Astrocyte (in vitro differentiated cells and primary cell): ENCODE results near the gene SLC26A2. TPM values are rescaled to one million over a fixed set of nuclear protein-coding genes. Genes with fewer than 3 reads are reported as not detected.

ENCODE experiments used
- DNase-seq: peaks from one replicate; pipeline ENCODE4 v3.0.0-alpha.2; 2010; ENCODE audit warnings: low read depth
- FAIRE-seq: peaks from 2 replicates; lab custom pipeline; 2011; peaks lifted over from hg19 to GRCh38; lab: Jason Lieb, UNC
- H2AFZ ChIP-seq: 2 replicates; pipeline ENCODE4 v1.6.0; 2012; ENCODE audit warnings: low read depth, low read length, inconsistent platforms
- H3K27ac ChIP-seq: 2 replicates; pipeline ENCODE4 v1.5.1; 2011; ENCODE audit warnings: low read depth, low read length, inconsistent platforms
- H3K27me3 ChIP-seq: 2 replicates; pipeline ENCODE4 v1.6.0; 2011; ENCODE audit warnings: low read length, inconsistent platforms; ENCODE audit not compliant: insufficient read depth
- H3K36me3 ChIP-seq: 2 replicates; pipeline ENCODE4 v1.5.1; 2011; ENCODE audit warnings: low read length, inconsistent platforms; ENCODE audit not compliant: insufficient read depth
- H3K4me1 ChIP-seq: 2 replicates; pipeline ENCODE4 v1.5.1; 2011; ENCODE audit warnings: low read length, inconsistent platforms; ENCODE audit not compliant: insufficient read depth
- H3K4me2 ChIP-seq: 2 replicates; pipeline ENCODE4 v1.6.0; 2012; ENCODE audit warnings: low read length, inconsistent platforms
- H3K4me3 ChIP-seq: 2 replicates; pipeline ENCODE4 v1.5.1; 2011; ENCODE audit warnings: low read depth, mild to moderate bottlenecking, low read length, inconsistent platforms; ENCODE audit not compliant: insufficient read depth
- H3K79me2 ChIP-seq: 2 replicates; pipeline ENCODE4 v1.6.0; 2012; ENCODE audit warnings: mild to moderate bottlenecking, low read length, inconsistent platforms; ENCODE audit not compliant: insufficient read depth
- H3K9ac ChIP-seq: 2 replicates; pipeline ENCODE4 v1.6.0; 2012; ENCODE audit warnings: mild to moderate bottlenecking, low read length, inconsistent platforms
- H3K9me3 ChIP-seq: 2 replicates; pipeline ENCODE4 v1.5.1; 2012; ENCODE audit warnings: low read depth, mild to moderate bottlenecking, low read length, inconsistent platforms; ENCODE audit not compliant: insufficient read depth
- H4K20me1 ChIP-seq: 2 replicates; pipeline ENCODE4 v1.6.0; 2012; ENCODE audit warnings: low read length, inconsistent platforms; ENCODE audit not compliant: insufficient read depth
- H3K27ac Mint-ChIP-seq: one replicate; pipeline ENCODE4 v1.8.0; 2021; ENCODE audit warnings: mild to moderate bottlenecking, mixed read lengths; ENCODE audit not compliant: unreplicated experiment
- H3K27me3 Mint-ChIP-seq: one replicate; pipeline ENCODE4 v1.8.0; 2021; ENCODE audit warnings: low read depth, mixed read lengths; ENCODE audit not compliant: unreplicated experiment
- H3K36me3 Mint-ChIP-seq: one replicate; pipeline ENCODE4 v1.8.0; 2021; ENCODE audit warnings: low read depth, mixed read lengths; ENCODE audit not compliant: unreplicated experiment
- H3K4me1 Mint-ChIP-seq: one replicate; pipeline ENCODE4 v1.8.0; 2021; ENCODE audit warnings: low read depth, mixed read lengths; ENCODE audit not compliant: unreplicated experiment
- H3K4me3 Mint-ChIP-seq: one replicate; pipeline ENCODE4 v1.8.0; 2021; ENCODE audit warnings: mild to moderate bottlenecking, moderate library complexity, mixed read lengths; ENCODE audit not compliant: unreplicated experiment
- H3K9me3 Mint-ChIP-seq: one replicate; pipeline ENCODE4 v1.8.0; 2021; ENCODE audit warnings: mild to moderate bottlenecking, mixed read lengths; ENCODE audit not compliant: unreplicated experiment
- EZH2 ChIP-seq: IDR thresholded peaks from 2 replicates; pipeline ENCODE4 v1.6.1; 2012; ENCODE audit warnings: mild to moderate bottlenecking, low read length, inconsistent platforms; ENCODE audit not compliant: insufficient read depth
- total RNA-seq: library from RNA; stranded (reverse); gene quantifications from 2 replicates; pipeline ENCODE4 v1.2.1, GENCODE V29; 2021
- TF ChIP-seq, protein P1 (sequence below): IDR thresholded peaks from 2 replicates; pipeline ENCODE4 v1.5.1; 2011; ENCODE audit warnings: low read depth, mild to moderate bottlenecking, inconsistent platforms, low read length, moderate library complexity; ENCODE audit not compliant: insufficient read depth

Gene SLC26A2
- total RNA-seq, 1 donor from 2014 or later: 19.8 TPM

DNA sequence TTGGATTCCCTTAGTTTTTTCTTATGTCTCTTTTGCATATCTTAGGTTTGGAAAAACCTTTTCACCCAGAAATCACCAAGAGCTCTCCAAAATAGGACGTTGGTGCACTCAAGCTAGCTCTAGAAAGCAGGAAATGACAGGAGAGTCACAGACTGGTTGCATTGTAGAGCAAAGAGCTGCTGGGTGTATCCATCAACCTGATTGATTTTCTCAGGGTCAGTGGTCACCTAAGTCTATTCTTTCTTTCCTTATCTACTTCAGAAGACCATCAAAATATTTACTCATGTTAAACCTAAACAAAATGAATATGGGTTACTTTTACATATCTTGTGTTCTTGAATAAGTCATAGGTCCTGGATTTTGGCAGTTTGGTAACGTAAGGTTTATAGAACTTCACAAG, 14.9 kb downstream of the SLC26A2 start:
- Histone ChIP-seq H3K27me3 (no peaks in the 10 kb centered on the region), H3K9me3 (no peaks in the 10 kb centered on the region), H3K27ac (no peak overlapping the region), H4K20me1 (peaks cover 7% of the 10 kb centered on the region), H3K4me1 (no peaks in the 10 kb centered on the region), H3K4me2 (no peak overlapping the region), H3K79me2 (no peaks in the 10 kb centered on the region), H3K9ac (no peak overlapping the region), H3K36me3 (peaks cover 2% of the 10 kb centered on the region), H3K4me3 (no peak overlapping the region), H2AFZ (no peak overlapping the region)
- Mint-ChIP-seq H3K9me3 (no peaks in the 10 kb centered on the region), H3K27ac (no peak overlapping the region), H3K4me1 (peaks cover 9% of the 10 kb centered on the region), H3K4me3 (no peak overlapping the region), H3K27me3 (no peaks in the 10 kb centered on the region), H3K36me3 (peaks cover 3% of the 10 kb centered on the region)
- TF ChIP-seq, protein P1, sequence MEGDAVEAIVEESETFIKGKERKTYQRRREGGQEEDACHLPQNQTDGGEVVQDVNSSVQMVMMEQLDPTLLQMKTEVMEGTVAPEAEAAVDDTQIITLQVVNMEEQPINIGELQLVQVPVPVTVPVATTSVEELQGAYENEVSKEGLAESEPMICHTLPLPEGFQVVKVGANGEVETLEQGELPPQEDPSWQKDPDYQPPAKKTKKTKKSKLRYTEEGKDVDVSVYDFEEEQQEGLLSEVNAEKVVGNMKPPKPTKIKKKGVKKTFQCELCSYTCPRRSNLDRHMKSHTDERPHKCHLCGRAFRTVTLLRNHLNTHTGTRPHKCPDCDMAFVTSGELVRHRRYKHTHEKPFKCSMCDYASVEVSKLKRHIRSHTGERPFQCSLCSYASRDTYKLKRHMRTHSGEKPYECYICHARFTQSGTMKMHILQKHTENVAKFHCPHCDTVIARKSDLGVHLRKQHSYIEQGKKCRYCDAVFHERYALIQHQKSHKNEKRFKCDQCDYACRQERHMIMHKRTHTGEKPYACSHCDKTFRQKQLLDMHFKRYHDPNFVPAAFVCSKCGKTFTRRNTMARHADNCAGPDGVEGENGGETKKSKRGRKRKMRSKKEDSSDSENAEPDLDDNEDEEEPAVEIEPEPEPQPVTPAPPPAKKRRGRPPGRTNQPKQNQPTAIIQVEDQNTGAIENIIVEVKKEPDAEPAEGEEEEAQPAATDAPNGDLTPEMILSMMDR: no peak
- no peak for TF ChIP-seq EZH2
- FAIRE-seq: no peak
- no peak for DNase-seq

DNA sequence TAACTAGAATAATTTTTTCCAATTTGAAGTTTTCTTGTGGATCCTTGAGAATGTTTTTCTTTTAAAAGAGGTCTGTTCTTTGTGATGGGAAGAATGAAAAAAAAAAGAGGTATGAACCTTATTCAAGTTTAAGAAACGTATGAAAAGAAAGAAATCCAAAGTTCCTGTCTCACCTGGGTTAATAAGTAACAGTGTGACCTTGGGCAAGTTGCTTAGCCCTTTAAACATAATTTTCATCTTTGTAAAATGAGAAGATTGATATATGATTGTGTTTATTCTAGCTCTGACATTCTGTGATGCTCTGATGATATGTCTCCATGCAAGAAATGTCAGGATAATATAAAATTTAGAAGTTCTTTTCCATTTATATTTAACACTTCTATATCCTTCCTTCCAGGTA, 19.3 kb downstream of the SLC26A2 start:
- Mint-ChIP-seq H3K9me3 (no peaks in the 10 kb centered on the region), H3K27ac (no peak overlapping the region), H3K27me3 (no peaks in the 10 kb centered on the region), H3K4me3 (no peak overlapping the region), H3K4me1 (peaks cover 9% of the 10 kb centered on the region), H3K36me3 (peaks cover 7% of the 10 kb centered on the region)
- FAIRE-seq (no peak), DNase-seq (no peak)
- Histone ChIP-seq H3K36me3 (peaks cover 9% of the 10 kb centered on the region), H3K4me3 (no peak overlapping the region), H3K9me3 (no peaks in the 10 kb centered on the region), H4K20me1 (no peaks in the 10 kb centered on the region), H2AFZ (no peak overlapping the region), H3K79me2 (no peaks in the 10 kb centered on the region), H3K27ac (no peak overlapping the region), H3K9ac (no peak overlapping the region), H3K4me1 (no peaks in the 10 kb centered on the region), H3K4me2 (no peak overlapping the region), H3K27me3 (no peaks in the 10 kb centered on the region)
- TF ChIP-seq EZH2: no peak
- TF ChIP-seq, protein P1: no peak

DNA sequence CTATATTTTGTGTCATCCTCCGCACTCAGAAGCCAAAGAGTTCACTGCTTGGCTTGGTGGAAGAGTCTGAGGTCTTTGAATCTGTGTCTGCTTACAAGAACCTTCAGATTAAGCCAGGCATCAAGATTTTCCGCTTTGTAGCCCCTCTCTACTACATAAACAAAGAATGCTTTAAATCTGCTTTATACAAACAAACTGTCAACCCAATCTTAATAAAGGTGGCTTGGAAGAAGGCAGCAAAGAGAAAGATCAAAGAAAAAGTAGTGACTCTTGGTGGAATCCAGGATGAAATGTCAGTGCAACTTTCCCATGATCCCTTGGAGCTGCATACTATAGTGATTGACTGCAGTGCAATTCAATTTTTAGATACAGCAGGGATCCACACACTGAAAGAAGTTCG, 20.6 kb downstream of the SLC26A2 start:
- no peak for TF ChIP-seq EZH2
- TF ChIP-seq, protein P1: no peak
- no peaks in the 10 kb centered on the region for H3K27me3 ChIP-seq
- Mint-ChIP-seq H3K36me3 (peaks cover 7% of the 10 kb centered on the region), H3K9me3 (no peaks in the 10 kb centered on the region), H3K27me3 (no peaks in the 10 kb centered on the region), H3K4me1 (peaks cover 7% of the 10 kb centered on the region), H3K4me3 (no peak overlapping the region), H3K27ac (no peak overlapping the region)
- H3K4me1 ChIP-seq: no peaks in the 10 kb centered on the region
- no peak overlapping the region for H3K27ac ChIP-seq
- no peak overlapping the region for H3K4me3 ChIP-seq
- no peak overlapping the region for H2AFZ ChIP-seq
- H3K79me2 ChIP-seq: no peaks in the 10 kb centered on the region
- H3K4me2 ChIP-seq: no peak overlapping the region
- no peak for FAIRE-seq
- no peak for DNase-seq
- no peaks in the 10 kb centered on the region for H3K9me3 ChIP-seq
- H4K20me1 ChIP-seq: no peaks in the 10 kb centered on the region
- H3K36me3 ChIP-seq: peaks cover 9% of the 10 kb centered on the region
- H3K9ac ChIP-seq: no peak overlapping the region
